Hippocampal formation (tissue), 2 donors: ENCODE measurements around the gene DLG2.
A peak's percentile ranks its signal among the peaks of the same experiment; 100 is the strongest.

Experiments
- DNase-seq, 2 donors: peaks; one replicate each; lab custom pipeline; 2025; lab: John Stamatoyannopoulos, UW

DLG2 gene

GRCh38 chr11:84021291-84021690, 1605.9 kb downstream of the DLG2 start:
- no peak for DNase-seq

DNA sequence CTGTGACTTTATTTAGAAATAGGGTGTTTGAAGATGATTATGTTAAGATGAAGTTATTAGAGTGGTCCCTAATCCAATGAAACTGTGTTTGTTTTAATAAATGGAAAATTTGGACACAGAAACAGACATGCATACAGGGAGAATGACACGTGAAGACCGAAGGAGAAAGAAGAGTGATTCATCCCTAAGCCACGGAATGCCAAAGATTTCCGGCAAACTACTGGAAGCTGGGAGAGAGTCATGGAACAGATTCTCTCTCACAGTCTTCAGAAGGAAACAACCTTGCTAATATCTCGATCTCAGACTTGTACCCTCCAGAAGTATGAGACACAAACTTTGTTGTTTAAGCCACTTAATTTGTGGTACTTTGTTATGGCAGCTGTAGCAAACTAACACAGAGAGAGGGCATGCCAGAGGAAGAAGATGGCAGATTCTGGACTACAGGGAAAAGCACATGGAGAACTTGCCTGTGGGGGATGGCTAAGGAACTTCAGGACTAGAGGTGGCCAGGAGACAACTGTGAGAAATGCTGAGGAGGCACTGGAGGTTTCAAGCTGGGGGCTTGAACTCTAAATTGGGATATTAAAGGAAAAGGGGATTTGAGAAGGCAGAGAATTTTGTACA, 1607.5 kb downstream of the DLG2 start:
- no peak for DNase-seq

DNA sequence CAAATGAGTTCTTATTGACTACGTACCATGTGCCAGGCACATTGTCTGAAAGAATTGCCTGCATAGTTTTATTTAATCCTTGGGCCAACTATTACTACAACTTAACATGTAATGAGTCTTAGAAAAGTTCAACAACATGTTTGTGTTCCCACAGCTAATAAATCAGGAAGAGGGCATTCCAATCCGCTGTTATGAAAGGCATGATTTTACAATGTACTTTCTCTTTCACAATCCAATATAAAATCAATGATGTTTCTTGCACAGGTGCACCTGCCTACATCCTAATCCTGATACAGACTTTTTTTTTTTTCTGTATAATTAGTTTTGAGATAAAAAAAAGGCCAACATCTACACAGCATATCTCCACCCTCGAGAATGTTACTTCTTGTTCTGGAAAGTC, 1612.6 kb downstream of the DLG2 start:
- DNase-seq = no peak

GRCh38 chr11:84012171-84012826, 1614.8 kb downstream of the DLG2 start:
- no peak for DNase-seq

GRCh38 chr11:84003181-84003580, 1624.0 kb downstream of the DLG2 start:
- DNase-seq = no peak

DNA sequence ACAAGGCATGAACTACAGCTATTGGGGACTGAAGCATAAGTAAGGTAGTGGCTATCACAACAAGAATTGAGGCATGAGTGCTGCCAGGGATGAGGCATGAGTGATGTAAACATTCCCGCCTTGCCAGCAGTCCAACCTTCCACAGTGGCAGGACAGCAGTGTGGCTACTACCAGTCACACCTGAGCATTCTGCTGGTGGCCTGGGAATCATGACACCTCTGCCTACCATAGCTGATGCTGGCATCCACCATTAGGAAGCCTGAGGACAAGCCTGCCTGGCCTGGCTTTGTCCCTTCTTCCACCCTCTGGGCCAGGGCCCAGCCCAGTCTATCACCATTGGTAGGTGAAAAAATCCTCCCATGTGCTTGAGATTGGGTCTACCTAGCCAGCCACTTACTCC, 1628.2 kb downstream of the DLG2 start:
- no peak for DNase-seq

DNA sequence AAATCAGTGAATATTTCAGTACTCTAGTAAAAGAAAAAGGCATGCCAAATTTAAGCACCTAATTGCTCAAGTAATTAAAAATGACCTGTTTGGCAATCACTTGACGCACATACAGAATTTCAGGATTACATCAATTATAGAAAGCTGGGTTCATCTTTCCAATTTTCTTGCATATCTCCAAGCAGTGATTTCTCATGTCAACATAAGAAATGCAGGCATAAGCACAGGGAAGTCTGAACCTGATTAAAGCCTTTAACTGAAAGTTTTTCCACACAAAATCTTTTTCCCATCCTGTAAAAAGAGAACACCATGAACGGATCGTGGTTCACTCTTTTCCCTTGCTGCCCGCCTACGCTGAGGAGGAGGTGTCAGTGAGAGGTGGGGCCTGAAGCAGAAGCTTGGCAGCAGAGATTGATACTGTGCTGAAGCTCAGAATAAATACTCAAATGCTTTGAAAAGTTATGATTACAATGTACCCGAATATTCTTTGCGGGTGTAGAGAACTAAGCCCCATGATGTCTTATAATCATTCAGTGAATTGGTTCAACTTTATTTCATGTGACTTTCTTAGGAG, 1636.9 kb downstream of the DLG2 start:
- peak; percentile 27 to 45 for DNase-seq

GRCh38 chr11:83982825-83983224, 1644.3 kb downstream of the DLG2 start:
- DNase-seq = peak in 1 of 2 donors; percentile 64

DNA sequence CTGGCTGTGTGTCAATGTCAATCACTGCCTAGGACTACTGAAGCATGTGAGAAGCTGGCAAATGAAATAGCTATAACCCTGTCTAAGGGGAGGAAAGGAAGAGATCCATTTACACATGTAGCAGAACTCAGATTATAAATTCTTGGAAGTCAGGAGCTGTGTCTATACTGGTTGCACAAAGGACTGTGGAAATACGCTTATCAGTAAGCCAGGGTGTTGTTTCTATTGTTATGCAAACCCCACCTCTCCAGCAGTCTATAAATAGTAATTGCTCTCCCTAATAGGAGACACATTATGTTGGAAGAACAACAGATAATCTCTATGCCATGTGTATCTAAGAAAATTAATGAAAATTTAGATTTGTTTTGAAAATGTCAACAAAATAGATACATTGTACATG, 1647.6 kb downstream of the DLG2 start:
- DNase-seq = no peak

GRCh38 chr11:83978942-83979341, 1648.2 kb downstream of the DLG2 start:
- no peak for DNase-seq

DNA sequence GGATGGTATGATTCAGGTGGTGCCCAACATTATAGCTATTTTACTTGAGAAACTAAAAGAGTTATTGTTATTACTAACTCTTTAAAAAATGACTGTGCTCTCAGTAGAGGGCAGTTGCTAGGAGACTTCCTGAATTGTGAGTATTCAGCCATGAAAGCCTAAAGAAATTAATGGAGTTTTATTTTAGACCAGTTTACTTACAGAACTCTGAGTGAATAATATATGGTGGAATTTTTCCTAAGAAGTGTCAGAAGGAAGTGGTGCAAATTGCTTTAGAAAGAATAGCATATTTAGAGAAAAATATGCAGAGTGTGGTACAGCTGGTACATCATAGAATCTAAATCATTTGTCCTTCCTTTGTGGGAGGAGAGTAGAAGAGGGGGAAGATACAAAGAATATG, 1651.1 kb downstream of the DLG2 start:
- DNase-seq = peak in 1 of 2 donors; percentile 36

DNA sequence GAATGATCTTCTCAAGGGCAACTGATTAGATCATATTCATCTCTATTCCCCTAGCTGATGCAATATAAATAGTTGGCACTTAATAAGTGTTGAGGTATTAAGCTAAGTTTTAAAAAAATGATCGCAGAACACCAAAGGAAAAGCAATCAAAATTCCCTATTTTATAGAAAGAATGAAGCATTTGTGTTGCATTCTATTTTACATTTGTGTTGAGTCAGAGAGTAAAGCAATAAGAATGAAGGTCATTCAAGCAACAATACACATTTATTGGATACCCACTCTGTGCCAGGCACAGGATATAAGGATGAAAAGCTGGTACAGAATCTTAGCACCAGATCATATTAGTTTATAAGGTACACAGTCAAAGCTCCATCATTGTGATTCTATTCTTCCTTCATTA, 1654.6 kb downstream of the DLG2 start:
- no peak for DNase-seq

GRCh38 chr11:83971063-83971462, 1656.1 kb downstream of the DLG2 start:
- DNase-seq = peak in 1 of 2 donors; percentile 50

GRCh38 chr11:83970061-83970671, 1657.0 kb downstream of the DLG2 start:
- DNase-seq = peak in 1 of 2 donors; percentile 6

DNA sequence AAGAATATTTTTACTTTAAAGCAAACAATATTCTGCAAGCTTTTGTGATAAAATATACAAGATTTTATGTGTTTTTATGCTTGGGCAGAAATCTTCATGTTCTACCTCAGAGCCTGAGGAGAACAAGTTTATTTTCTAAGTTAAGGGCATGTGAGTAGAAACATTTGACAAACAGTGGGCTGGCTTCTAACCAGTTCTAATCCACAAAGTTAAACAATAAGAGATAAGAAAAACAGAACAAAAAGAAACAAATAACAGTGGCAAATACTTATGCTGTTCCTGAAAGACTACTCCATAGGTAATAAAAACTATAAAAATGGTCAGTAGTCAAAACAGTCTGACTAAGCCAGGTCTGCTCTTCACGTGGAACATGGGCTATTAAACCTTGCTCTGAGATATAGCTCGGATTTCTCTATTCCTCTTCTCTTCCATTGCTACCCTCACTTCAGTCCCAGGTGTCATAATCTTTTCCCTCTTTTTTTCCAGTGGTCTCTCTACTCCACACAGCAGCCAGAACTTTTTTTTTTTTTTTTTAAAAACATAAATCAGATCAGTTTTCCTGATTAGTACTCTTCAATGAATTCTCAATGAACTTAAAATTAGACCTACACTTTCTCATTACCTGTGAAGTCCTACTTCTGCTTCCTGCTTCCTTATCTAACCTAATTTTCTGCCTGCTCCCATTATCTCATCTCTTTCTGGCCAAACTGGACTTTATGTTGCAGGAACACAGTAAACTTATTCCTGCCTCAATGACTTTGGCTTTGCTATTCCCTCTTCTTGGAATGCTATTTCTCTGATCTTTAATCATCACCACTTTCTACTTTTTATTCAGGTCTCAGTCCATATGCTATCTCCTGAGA, 1669.9 kb downstream of the DLG2 start:
- no peak for DNase-seq

GRCh38 chr11:83956119-83956697, 1670.9 kb downstream of the DLG2 start:
- DNase-seq = no peak

- no peak for DNase-seq
Measured at GRCh38 chr11:83954780-83955179, 1672.4 kb downstream of the DLG2 start.

GRCh38 chr11:83951521-83951920, 1675.6 kb downstream of the DLG2 start:
- DNase-seq = no peak

DNA sequence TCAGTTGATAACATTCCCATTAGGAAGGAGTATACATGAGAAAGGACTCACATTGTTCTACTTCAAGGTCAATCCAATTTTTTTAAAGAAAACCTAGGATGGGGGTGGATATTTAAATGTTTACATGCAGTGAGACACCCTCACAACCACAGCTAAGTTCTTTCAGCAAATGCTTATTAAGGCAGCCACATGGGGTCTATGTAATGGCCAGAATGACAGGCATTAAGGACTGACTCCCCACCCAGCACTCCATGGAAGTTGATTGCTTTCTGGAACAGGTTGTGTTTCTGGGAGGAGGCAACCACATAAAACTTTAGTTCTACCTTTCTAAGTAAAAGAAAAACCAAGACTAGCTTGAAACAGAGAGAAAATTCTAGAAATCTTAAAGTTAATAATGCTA, 1678.9 kb downstream of the DLG2 start:
- DNase-seq = no peak

DNA sequence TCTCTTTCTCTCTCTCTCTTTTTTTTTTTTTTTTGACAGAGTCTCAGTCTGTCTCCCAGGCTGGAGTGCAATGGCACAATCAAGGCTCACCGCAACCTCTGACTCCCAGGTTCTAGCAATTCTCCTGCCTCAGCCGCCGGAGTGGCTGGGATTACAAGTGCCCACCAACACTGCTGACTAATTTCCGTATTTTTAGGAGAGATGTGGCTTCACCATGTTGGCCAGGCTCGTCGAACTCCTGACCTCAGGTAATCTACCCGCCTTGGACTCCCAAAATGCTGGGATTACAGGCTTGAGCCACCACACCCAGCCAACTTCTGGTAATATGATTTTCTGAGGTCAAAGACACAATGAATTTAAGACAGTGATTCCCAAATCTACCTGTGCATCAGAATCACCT, 1681.2 kb downstream of the DLG2 start:
- DNase-seq = no peak

DNA sequence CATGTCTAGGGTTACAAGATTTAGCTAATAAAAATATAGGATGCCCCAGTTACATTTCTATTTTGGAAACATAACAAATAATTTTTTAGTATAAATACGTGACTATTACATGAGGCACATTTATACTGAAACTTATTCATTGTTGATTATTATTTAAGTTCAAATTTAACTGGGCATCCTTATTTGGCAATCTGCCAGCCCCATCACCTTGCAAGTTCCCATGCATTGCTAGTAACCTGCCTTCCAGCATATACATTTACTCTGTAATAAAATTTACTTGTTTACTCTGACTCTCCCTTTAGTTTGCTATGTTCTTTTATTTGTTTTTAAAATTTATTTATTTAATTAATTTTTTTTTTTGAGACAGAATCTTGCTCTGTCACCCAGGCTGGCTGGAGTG, 1686.1 kb downstream of the DLG2 start:
- DNase-seq = no peak

GRCh38 chr11:83938148-83938547, 1689.0 kb downstream of the DLG2 start:
- no peak for DNase-seq
